T-cell (primary cell): ENCODE results near the gene ZNF383. TPM values are rescaled to one million over a fixed set of nuclear protein-coding genes. Genes with fewer than 3 reads are reported as not detected.
A peak's percentile ranks its signal among the peaks of the same experiment; 100 is the strongest.
"Not testable (repeated sequence)": the region's sequence is repeated elsewhere in the genome, so short reads cannot be mapped to it uniquely, and the experiment has no call there.

Experiments
- ATAC-seq, 4 experiments: fragments of 200-7000 bp in 3 of 4; fragments of 150-1000 bp in 1 of 4; cut with Tn5 transposase; replicated peaks in 1 of 4; 1 replicate in 3 of 4; 2 replicates in 1 of 4; pipeline ENCODE4 v1.10.0; 2021; ENCODE audit warnings: moderate library complexity in 3 of 4, mild to moderate bottlenecking in 2 of 4, moderate number of reproducible peaks in 1 of 4
- CTCF ChIA-PET, 2 donors: fragments of 300-600 bp; sonication (Branson Sonifier 250); formaldehyde crosslinking; loops; one replicate each; lab custom pipeline; 2022; ENCODE audit warnings: antibody characterized with exemption in 2 of 2; lab: Charles Lee
- POLR2A ChIA-PET, 2 donors: fragments of 300-600 bp; sonication (Branson Sonifier 250); formaldehyde crosslinking; loops; one replicate each; lab custom pipeline; 2022; ENCODE audit warnings: antibody characterized with exemption in 2 of 2; lab: Charles Lee
- DNase-seq, 35 experiments: peaks; one replicate each; pipeline versions ENCODE4 v3.0.0 to v3.0.0-alpha.2; 2013 to 2023
- H3K27ac ChIP-seq: one replicate; pipeline ENCODE4 v1.5.1; 2013; ENCODE audit warnings: low read length
- H3K27me3 ChIP-seq, 2 experiments: replicated peaks in 1 of 2; 1 replicate in 1 of 2; 2 replicates in 1 of 2; pipeline versions ENCODE4 v1.6.1 to v1.7.0; 2013; ENCODE audit warnings: low read length in 1 of 2, mixed read lengths in 1 of 2; ENCODE audit not compliant: control insufficient read depth in 2 of 2, insufficient read depth in 2 of 2; ENCODE audit errors: extremely low read depth in 1 of 2
- H3K36me3 ChIP-seq, 2 donors: 1 replicate in 1 of 2; 2 replicates in 1 of 2; pipeline versions ENCODE4 v1.6.1 to v1.7.0; 2013; ENCODE audit warnings: low read length in 1 of 2; ENCODE audit not compliant: control insufficient read depth in 2 of 2, insufficient read depth in 1 of 2; ENCODE audit errors: extremely low read depth in 1 of 2
- H3K4me1 ChIP-seq, 2 experiments: 1 replicate in 1 of 2; 2 replicates in 1 of 2; pipeline versions ENCODE4 v1.6.1 to v1.7.0; 2013; ENCODE audit warnings: low read length in 2 of 2, mixed read lengths in 1 of 2; ENCODE audit not compliant: insufficient read depth in 2 of 2, control insufficient read depth in 1 of 2; ENCODE audit errors: extremely low read depth in 1 of 2
- H3K4me3 ChIP-seq, 2 donors: 1 replicate in 1 of 2; 2 replicates in 1 of 2; pipeline versions ENCODE4 v1.5.1 to v1.7.0; 2013; ENCODE audit warnings: mild to moderate bottlenecking in 2 of 2, low read length in 1 of 2, moderate library complexity in 1 of 2; ENCODE audit not compliant: control insufficient read depth in 1 of 2; ENCODE audit errors: extremely low read depth in 1 of 2
- H3K9me3 ChIP-seq: 2 replicates; pipeline ENCODE4 v1.7.0; 2013
- H3K27ac Mint-ChIP-seq, 2 donors: one replicate each; pipeline ENCODE4 v1.8.0; 2020 to 2021; ENCODE audit warnings: mild to moderate bottlenecking in 2 of 2, mixed read lengths in 2 of 2
- H3K27me3 Mint-ChIP-seq, 2 donors: one replicate each; pipeline ENCODE4 v1.8.0; 2021 to 2022; ENCODE audit warnings: mixed read lengths in 2 of 2
- H3K36me3 Mint-ChIP-seq: one replicate; pipeline ENCODE4 v1.8.0; 2021; ENCODE audit warnings: mixed read lengths
- H3K4me1 Mint-ChIP-seq, 3 donors: one replicate each; pipeline ENCODE4 v1.8.0; 2020 to 2022; ENCODE audit warnings: mixed read lengths in 3 of 3, mild to moderate bottlenecking in 1 of 3
- H3K4me3 Mint-ChIP-seq, 3 donors: one replicate each; pipeline ENCODE4 v1.8.0; 2020 to 2022; ENCODE audit warnings: mild to moderate bottlenecking in 3 of 3, mixed read lengths in 3 of 3, moderate library complexity in 3 of 3
- H3K9me3 Mint-ChIP-seq, 3 donors: one replicate each; pipeline ENCODE4 v1.8.0; 2020 to 2022; ENCODE audit warnings: mixed read lengths in 3 of 3
- WGBS: methylation state at CpG from one replicate; pipeline ENCODE4 v1.1.5; 2013; ENCODE audit warnings: missing lambda C conversion rate; ENCODE audit not compliant: insufficient coverage; 5-methylcytosine and 5-hydroxymethylcytosine counted together
- total RNA-seq, 35 experiments: library from RNA in 6 of 35; stranded (reverse) in 6 of 35; fragments of 120-200 nt in 1 of 35; gene quantifications; one replicate each; pipeline versions ENCODE4 v1.2.1 to v1.2.4 and lab custom pipeline; 2013 to 2026

ZNF383 gene
- total RNA-seq, 5 donors from 2014 or later (not counting 1 experiment from before 2014, with no cell fraction given) = 11.7 to 25.9 (median 24.2) TPM

- Histone ChIP-seq H3K4me1 (no peaks in the 10 kb centered on the region), H3K36me3 (peaks cover 22 to 60% of the 10 kb centered on the region in 2 donors), H3K4me3 (no peak overlapping the region), H3K27me3 (no peaks in the 10 kb centered on the region), H3K27ac (no peak overlapping the region), H3K9me3 (peaks cover 14% of the 10 kb centered on the region)
- DNase-seq (peak in 16 of 35 experiments; percentile 5 to 40 (median 16)), ATAC-seq (no peak)
- WGBS = 88% methylated on average over 7 of the region's 12 CpGs
- CTCF ChIA-PET = no interaction called here
- peaks cover 5 to 32% (median 20%) of the 10 kb centered on the region in 3 donors for H3K9me3 Mint-ChIP-seq
- no peak overlapping the region for H3K4me3 Mint-ChIP-seq
- POLR2A ChIA-PET = no interaction called here
- no peaks in the 10 kb centered on the region for H3K27me3 Mint-ChIP-seq
- peaks cover 0 to 3% (median 1%) of the 10 kb centered on the region in 3 donors for H3K4me1 Mint-ChIP-seq
- H3K36me3 Mint-ChIP-seq = peaks cover 66% of the 10 kb centered on the region
- no peak overlapping the region for H3K27ac Mint-ChIP-seq
These were observed 10.0 kb downstream of the ZNF383 start for GRCh38 chr19:37227996-37228395.

- ChIA-PET POLR2A (no interaction called here), CTCF (no interaction called here)
- no peaks in the 10 kb centered on the region for H3K27me3 Mint-ChIP-seq
- no peak overlapping the region for H3K27ac Mint-ChIP-seq
- Histone ChIP-seq H3K4me3 (no peak overlapping the region), H3K9me3 (peaks cover 30% of the 10 kb centered on the region), H3K27ac (no peak overlapping the region), H3K27me3 (no peaks in the 10 kb centered on the region), H3K36me3 (peaks cover 33 to 51% of the 10 kb centered on the region in 2 donors), H3K4me1 (no peaks in the 10 kb centered on the region)
- H3K4me3 Mint-ChIP-seq = no peak overlapping the region
- peaks cover 20 to 54% (median 45%) of the 10 kb centered on the region in 3 donors for H3K9me3 Mint-ChIP-seq
- DNase-seq (no peak), ATAC-seq (no peak)
- no peaks in the 10 kb centered on the region for H3K4me1 Mint-ChIP-seq
- no CpG with 5 or more reads among the region's 4 CpGs for WGBS
- H3K36me3 Mint-ChIP-seq = peaks cover 67% of the 10 kb centered on the region
These were observed 25.2 kb downstream of the ZNF383 start for GRCh38 chr19:37243206-37243632.

- ATAC-seq (peak in 1 of 4 experiments; percentile 49), DNase-seq (peak in 22 of 35 experiments; percentile 2 to 58 (median 22))
- H3K27me3 ChIP-seq = peaks cover 0 to 13% of the 10 kb centered on the region in 2 experiments
- CTCF ChIA-PET = no interaction called here
- Mint-ChIP-seq H3K36me3 (peaks cover 38% of the 10 kb centered on the region), H3K9me3 (peaks cover 19 to 54% (median 41%) of the 10 kb centered on the region in 3 donors), H3K27me3 (no peaks in the 10 kb centered on the region), H3K4me1 (peaks cover 0 to 7% (median 4%) of the 10 kb centered on the region in 3 donors), H3K27ac (no peak overlapping the region), H3K4me3 (peak overlapping the region; percentile 39 to 66 (median 56))
- H3K27ac ChIP-seq = no peak overlapping the region
- WGBS = 7% methylated on average over 30 of the region's 39 CpGs
- H3K9me3 ChIP-seq = peaks cover 9% of the 10 kb centered on the region
- peak overlapping the region; percentile 34 to 58 for H3K4me3 ChIP-seq
- peaks cover 0 to 5% of the 10 kb centered on the region in 2 experiments for H3K4me1 ChIP-seq
- POLR2A ChIA-PET = no interaction called here
- no peaks in the 10 kb centered on the region for H3K36me3 ChIP-seq
These were observed 33.6 kb downstream of the ZNF383 start for GRCh38 chr19:37251308-37252229.

GRCh38 chr19:37263028-37263427, 45.0 kb downstream of the ZNF383 start:
- H3K27ac ChIP-seq, H3K36me3 ChIP-seq, H3K4me1 ChIP-seq, H3K4me1 Mint-ChIP-seq, ATAC-seq, H3K27me3 Mint-ChIP-seq, POLR2A ChIA-PET, H3K27ac Mint-ChIP-seq, H3K4me3 Mint-ChIP-seq, H3K27me3 ChIP-seq, H3K4me3 ChIP-seq, DNase-seq, H3K36me3 Mint-ChIP-seq, CTCF ChIA-PET, H3K9me3 ChIP-seq: not testable (repeated sequence)
- H3K9me3 Mint-ChIP-seq = peaks cover 12 to 34% (median 16%) of the 10 kb centered on the region in 3 donors
- WGBS = no CpG with 5 or more reads among the region's 1 CpG

- not testable (repeated sequence) for ATAC-seq, H3K4me1 Mint-ChIP-seq
These were observed 49.0 kb downstream of the ZNF383 start for GRCh38 chr19:37267005-37267404.

GRCh38 chr19:37267755-37268154, 49.7 kb downstream of the ZNF383 start:
- POLR2A ChIA-PET, H3K27ac Mint-ChIP-seq: not testable (repeated sequence)

More at GRCh38 chr19:37267005-37267404, 49.0 kb downstream of the ZNF383 start:
- H3K27ac Mint-ChIP-seq, H3K4me3 ChIP-seq, H3K9me3 ChIP-seq, H3K36me3 ChIP-seq, POLR2A ChIA-PET, H3K36me3 Mint-ChIP-seq, H3K27ac ChIP-seq, H3K4me1 ChIP-seq, H3K4me3 Mint-ChIP-seq, CTCF ChIA-PET, H3K27me3 Mint-ChIP-seq, H3K27me3 ChIP-seq, DNase-seq: not testable (repeated sequence)
- H3K9me3 Mint-ChIP-seq = peaks cover 4 to 17% (median 5%) of the 10 kb centered on the region in 3 donors
- WGBS = no CpG with 5 or more reads among the region's 12 CpGs

More at GRCh38 chr19:37267755-37268154, 49.7 kb downstream of the ZNF383 start:
- DNase-seq, H3K27ac ChIP-seq, H3K27me3 Mint-ChIP-seq, H3K4me3 ChIP-seq, H3K36me3 ChIP-seq, H3K36me3 Mint-ChIP-seq, ATAC-seq, H3K4me1 Mint-ChIP-seq, H3K4me3 Mint-ChIP-seq, H3K4me1 ChIP-seq, H3K27me3 ChIP-seq, CTCF ChIA-PET, H3K9me3 ChIP-seq: not testable (repeated sequence)
- 87% methylated on average over 4 of the region's 4 CpGs for WGBS
- peaks cover 4 to 12% (median 5%) of the 10 kb centered on the region in 3 donors for H3K9me3 Mint-ChIP-seq
